Mucosa of descending colon (tissue), 3 donors: ENCODE results near the gene NAE1. TPM values are rescaled to one million over a fixed set of nuclear protein-coding genes. Genes with fewer than 3 reads are reported as not detected.

ENCODE experiments used
- ATAC-seq: fragments of 200-7000 bp; cut with Tn5 transposase; one replicate; pipeline ENCODE4 v1.9.1; 2020; ENCODE audit warnings: mild to moderate bottlenecking, moderate library complexity
- DNase-seq, 3 donors: peaks; one replicate each; pipeline ENCODE4 v3.0.0-alpha.2; 2020
- H3K36me3 ChIP-seq: fragments of 200-600 bp; one replicate; pipeline ENCODE4 v1.8.0; 2021; ENCODE audit warnings: low read depth, mild to moderate bottlenecking
- H3K4me1 ChIP-seq: fragments of 200-600 bp; one replicate; pipeline ENCODE4 v1.8.0; 2021; ENCODE audit warnings: low read depth, mild to moderate bottlenecking
- H3K4me3 ChIP-seq: fragments of 200-600 bp; one replicate; pipeline ENCODE4 v1.8.0; 2021; ENCODE audit warnings: mild to moderate bottlenecking
- H3K9me3 ChIP-seq: fragments of 200-600 bp; one replicate; pipeline ENCODE4 v1.8.0; 2021; ENCODE audit warnings: mild to moderate bottlenecking
- intact Hi-C, 2 donors: fragments of 100-400 bp; cut with DNase I in 1 of 2; cut with micrococcal nuclease in 1 of 2; formaldehyde crosslinking; loops; one replicate each; pipeline versions ENCODE4 v1.11.0 to v1.11.1; 2022; cut with DNase I, micrococcal nuclease
- total RNA-seq, 3 donors: library from RNA; stranded (reverse); fragmentation: NEBNext Ultra II Directional in 2 of 3; extraction: Animal tissue kit (Norgen Biotek cat#: 25700) in 2 of 3; gene quantifications; one replicate each; pipeline versions ENCODE4 v1.2.1 to v1.2.4, GENCODE V29; 2021 to 2023
- TF ChIP-seq, protein P1 (sequence below): fragments of 200-600 bp; IDR thresholded peaks from one replicate; pipeline ENCODE4 v1.8.0; 2022; ENCODE audit warnings: antibody characterized with exemption, mild to moderate bottlenecking
- donor health status: DM: no; HTN: no; CAD: no; lungs with moderate emphysema.
- donor health status: DM: no; HTN: no; CAD: no.
- donor health status: DM: no; HTN: yes; CAD: no.

Gene NAE1
- total RNA-seq, 3 donors from 2014 or later, result 48.4 to 52.9 (median 50.8) TPM

DNA sequence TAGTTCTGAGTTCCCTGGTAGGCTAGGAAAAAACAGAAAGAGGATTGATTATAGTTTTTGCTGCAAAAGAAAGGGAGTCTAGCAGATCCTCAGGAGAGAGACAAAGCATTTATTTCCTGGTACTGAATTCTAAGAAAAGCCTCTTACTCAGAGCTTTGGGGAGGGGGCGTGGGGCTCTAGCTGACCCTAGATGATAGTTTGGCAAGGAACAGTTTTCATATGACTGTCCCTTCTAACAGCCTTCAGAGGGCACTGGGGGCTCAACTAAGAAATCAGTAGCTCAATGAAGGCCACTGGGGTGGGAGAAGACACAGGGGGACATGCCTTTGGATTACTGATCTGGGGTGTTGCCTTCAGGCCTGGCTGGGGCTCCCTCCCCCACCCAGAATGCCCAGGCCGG, 17.4 kb upstream of the NAE1 start:
- DNase-seq, result no peak
- Histone ChIP-seq H3K9me3 (no peaks in the 10 kb centered on the region), H3K4me3 (no peak overlapping the region), H3K36me3 (no peaks in the 10 kb centered on the region), H3K4me1 (peaks cover 11% of the 10 kb centered on the region)
- no peak for ATAC-seq
- intact Hi-C loops, result no loop called here
- TF ChIP-seq, protein P1, sequence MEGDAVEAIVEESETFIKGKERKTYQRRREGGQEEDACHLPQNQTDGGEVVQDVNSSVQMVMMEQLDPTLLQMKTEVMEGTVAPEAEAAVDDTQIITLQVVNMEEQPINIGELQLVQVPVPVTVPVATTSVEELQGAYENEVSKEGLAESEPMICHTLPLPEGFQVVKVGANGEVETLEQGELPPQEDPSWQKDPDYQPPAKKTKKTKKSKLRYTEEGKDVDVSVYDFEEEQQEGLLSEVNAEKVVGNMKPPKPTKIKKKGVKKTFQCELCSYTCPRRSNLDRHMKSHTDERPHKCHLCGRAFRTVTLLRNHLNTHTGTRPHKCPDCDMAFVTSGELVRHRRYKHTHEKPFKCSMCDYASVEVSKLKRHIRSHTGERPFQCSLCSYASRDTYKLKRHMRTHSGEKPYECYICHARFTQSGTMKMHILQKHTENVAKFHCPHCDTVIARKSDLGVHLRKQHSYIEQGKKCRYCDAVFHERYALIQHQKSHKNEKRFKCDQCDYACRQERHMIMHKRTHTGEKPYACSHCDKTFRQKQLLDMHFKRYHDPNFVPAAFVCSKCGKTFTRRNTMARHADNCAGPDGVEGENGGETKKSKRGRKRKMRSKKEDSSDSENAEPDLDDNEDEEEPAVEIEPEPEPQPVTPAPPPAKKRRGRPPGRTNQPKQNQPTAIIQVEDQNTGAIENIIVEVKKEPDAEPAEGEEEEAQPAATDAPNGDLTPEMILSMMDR, result no peak

DNA sequence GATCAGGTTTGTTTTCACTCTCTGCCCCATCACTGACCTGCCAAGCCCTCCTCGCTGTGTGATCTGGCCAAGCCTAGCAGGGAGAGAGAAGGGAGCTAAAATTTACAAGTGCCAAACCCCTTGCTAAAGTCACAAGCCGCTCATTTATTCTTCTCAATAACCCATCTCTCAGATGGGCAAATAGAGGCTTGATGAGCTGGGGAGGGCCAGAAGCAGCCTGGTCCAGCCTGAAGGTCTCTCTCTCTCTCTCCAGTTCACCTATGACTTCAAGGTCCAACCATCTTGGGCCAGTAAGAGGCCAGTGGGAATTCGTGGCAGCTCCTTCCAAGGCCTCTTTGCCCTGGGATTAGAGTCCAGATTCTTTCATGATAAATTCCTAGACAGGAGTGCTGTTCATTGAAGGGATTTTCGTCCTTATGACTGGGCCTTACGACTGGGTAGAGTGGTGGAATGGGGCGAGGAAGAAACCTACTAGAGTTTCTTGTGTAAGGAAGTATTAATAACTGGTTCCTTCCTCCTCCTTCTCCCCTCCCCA, 16.8 kb upstream of the NAE1 start:
- intact Hi-C loops, result no loop called here
- DNase-seq, result no peak

DNA sequence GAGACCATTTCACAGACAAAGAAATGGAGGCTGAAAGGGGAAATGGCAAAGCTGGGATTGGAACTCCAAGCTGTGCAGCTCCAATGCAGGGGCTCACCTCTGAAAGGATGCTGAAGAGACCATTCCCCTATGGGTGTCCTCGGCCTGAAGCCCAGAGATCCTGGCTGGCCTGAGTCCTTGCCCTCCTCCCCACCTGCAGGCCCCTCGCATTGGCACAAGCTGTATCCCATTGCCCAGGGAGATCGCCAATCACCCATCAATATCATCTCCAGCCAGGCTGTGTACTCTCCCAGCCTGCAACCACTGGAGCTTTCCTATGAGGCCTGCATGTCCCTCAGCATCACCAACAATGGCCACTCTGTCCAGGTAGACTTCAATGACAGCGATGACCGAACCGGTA, 16.1 kb upstream of the NAE1 start:
- intact Hi-C loops, result no loop called here
- DNase-seq (no peak), ATAC-seq (no peak)
- Histone ChIP-seq H3K9me3 (no peaks in the 10 kb centered on the region), H3K4me3 (no peak overlapping the region), H3K4me1 (peaks cover 11% of the 10 kb centered on the region), H3K36me3 (no peaks in the 10 kb centered on the region)
- TF ChIP-seq, protein P1, result no peak

More for the DNA sequence above, 16.8 kb upstream of the NAE1 start:
- no peak for ATAC-seq
- H3K4me3 ChIP-seq, result no peak overlapping the region
- TF ChIP-seq, protein P1, result no peak
- H3K36me3 ChIP-seq, result no peaks in the 10 kb centered on the region
- H3K9me3 ChIP-seq, result no peaks in the 10 kb centered on the region
- peaks cover 11% of the 10 kb centered on the region for H3K4me1 ChIP-seq

DNA sequence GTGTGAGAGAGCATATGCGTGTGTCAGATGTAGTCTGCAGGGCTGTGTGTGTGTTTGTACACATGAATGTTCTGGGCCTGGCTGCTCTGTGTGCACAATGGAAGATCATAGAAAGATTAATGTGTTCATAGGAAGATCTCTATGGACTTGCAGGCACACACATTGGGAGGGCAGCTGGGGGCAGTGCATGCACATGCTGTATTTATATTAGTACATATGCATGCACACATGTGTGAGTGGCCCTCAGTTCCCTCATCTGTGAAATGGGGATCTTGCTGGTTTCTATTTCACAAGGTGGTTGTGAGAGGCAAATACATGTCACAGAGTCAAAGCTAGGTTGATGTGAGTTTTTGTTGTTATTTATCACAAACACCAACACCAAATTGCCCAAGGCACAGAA, 15.5 kb upstream of the NAE1 start:
- intact Hi-C loops, result no loop called here
- Histone ChIP-seq H3K36me3 (no peaks in the 10 kb centered on the region), H3K4me1 (peaks cover 11% of the 10 kb centered on the region), H3K4me3 (no peak overlapping the region), H3K9me3 (no peaks in the 10 kb centered on the region)
- TF ChIP-seq, protein P1, result no peak
- ATAC-seq, result no peak
- DNase-seq, result no peak

DNA sequence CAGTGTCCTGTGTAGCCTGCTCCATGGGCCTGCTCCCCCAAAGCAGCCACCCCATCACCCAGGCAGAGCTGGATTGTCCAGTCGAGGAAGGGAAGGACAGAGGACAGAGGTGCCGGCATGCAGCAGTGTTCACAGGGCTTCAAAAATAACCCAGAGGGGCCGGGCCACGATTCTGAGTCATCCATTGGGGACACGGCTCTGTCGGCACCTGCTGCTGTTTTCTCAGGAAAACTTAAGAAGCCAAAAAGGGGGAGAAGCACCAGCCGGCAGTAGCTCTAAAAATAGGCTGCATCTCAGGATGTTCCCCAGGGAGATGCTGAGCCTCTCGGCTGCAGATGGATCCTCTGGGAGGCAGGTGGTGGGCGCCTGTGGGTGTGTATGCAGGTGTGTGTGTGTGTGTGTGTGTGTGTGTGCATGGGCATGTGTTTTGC, 15.0 kb upstream of the NAE1 start:
- DNase-seq (no peak), ATAC-seq (no peak)
- intact Hi-C loops, result no loop called here
- Histone ChIP-seq H3K4me3 (no peak overlapping the region), H3K4me1 (peaks cover 11% of the 10 kb centered on the region), H3K36me3 (no peaks in the 10 kb centered on the region), H3K9me3 (no peaks in the 10 kb centered on the region)
- TF ChIP-seq, protein P1, result no peak

DNA sequence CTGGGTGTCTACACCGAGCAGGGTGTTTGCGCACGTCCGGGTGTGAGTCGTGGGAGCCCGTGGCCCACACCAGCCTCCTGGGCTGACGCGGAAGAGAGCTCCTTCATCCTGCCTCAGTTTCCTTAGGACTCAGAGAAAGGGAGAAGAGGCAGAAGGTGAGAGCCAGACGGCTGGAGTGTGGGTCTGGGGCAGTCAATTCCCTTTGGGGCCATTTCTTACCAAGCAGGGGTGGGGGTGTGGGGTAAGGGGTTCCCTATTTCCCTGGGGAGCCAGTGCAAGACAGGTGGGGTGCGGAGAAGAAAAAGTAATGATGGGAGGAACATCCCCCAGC, 14.3 kb upstream of the NAE1 start:
- ATAC-seq, result no peak
- Histone ChIP-seq H3K4me3 (no peak overlapping the region), H3K9me3 (no peaks in the 10 kb centered on the region), H3K36me3 (no peaks in the 10 kb centered on the region), H3K4me1 (peaks cover 11% of the 10 kb centered on the region)
- intact Hi-C loops, result no loop called here
- TF ChIP-seq, protein P1, result no peak
- no peak for DNase-seq
